ENCODE measurements around the gene TUT4.
A peak's percentile ranks its signal among the peaks of the same experiment; 100 is the strongest.

Gene TUT4

GRCh38 chr1:52424231-52424636 lies 128.7 kb downstream of the TUT4 start:
- no peak overlapping the region for H3K4me3 ChIP-seq (replicated peaks; ENCODE audit: low read depth, low read length)
- DNase-seq (ENCODE audit: low read depth): peak; percentile 16
- TF ChIP-seq, protein P1, sequence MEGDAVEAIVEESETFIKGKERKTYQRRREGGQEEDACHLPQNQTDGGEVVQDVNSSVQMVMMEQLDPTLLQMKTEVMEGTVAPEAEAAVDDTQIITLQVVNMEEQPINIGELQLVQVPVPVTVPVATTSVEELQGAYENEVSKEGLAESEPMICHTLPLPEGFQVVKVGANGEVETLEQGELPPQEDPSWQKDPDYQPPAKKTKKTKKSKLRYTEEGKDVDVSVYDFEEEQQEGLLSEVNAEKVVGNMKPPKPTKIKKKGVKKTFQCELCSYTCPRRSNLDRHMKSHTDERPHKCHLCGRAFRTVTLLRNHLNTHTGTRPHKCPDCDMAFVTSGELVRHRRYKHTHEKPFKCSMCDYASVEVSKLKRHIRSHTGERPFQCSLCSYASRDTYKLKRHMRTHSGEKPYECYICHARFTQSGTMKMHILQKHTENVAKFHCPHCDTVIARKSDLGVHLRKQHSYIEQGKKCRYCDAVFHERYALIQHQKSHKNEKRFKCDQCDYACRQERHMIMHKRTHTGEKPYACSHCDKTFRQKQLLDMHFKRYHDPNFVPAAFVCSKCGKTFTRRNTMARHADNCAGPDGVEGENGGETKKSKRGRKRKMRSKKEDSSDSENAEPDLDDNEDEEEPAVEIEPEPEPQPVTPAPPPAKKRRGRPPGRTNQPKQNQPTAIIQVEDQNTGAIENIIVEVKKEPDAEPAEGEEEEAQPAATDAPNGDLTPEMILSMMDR (IDR thresholded peaks at IDR 0.05; ENCODE audit: low read length, missing control alignments): no peak

DNA sequence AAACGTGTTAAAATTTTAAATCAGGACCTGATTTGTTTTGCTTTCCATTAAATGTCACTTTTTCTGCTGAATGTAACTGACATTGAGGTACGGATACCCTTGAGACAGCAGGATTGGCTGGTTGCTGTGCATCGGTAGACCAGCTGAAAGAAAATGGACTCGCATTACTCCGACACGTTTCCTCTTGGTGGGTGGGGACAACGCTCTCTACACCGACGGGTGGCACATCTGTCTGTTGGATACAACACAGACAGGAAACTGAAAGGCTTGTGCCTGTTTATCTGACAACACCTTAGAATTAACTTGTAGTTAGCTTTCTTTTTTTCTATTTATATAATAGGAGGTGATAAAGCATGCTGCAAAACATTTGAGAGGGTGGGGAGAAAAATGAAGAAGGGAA lies 129.1 kb downstream of the TUT4 start:
- TF ChIP-seq, protein P1 (IDR thresholded peaks at IDR 0.05; ENCODE audit: low read length, missing control alignments): no peak
- DNase-seq (ENCODE audit: low read depth): no peak
- no peak overlapping the region for H3K4me3 ChIP-seq (replicated peaks; ENCODE audit: low read depth, low read length)

GRCh38 chr1:52423055-52423454 lies 129.8 kb downstream of the TUT4 start:
- no peak overlapping the region for H3K4me3 ChIP-seq (replicated peaks; ENCODE audit: low read depth, low read length)
- DNase-seq (ENCODE audit: low read depth): no peak
- TF ChIP-seq, protein P1 (IDR thresholded peaks at IDR 0.05; ENCODE audit: low read length, missing control alignments): no peak

- DNase-seq (ENCODE audit: low read depth): no peak
- no peak overlapping the region for H3K4me3 ChIP-seq (replicated peaks; ENCODE audit: low read depth, low read length)
- TF ChIP-seq, protein P1 (IDR thresholded peaks at IDR 0.05; ENCODE audit: low read length, missing control alignments): no peak
Measured at GRCh38 chr1:52420713-52421112, 132.2 kb downstream of the TUT4 start.

GRCh38 chr1:52416811-52417210 lies 136.1 kb downstream of the TUT4 start:
- no peak for DNase-seq (ENCODE audit: low read depth)
- TF ChIP-seq, protein P1 (IDR thresholded peaks at IDR 0.05; ENCODE audit: low read length, missing control alignments): no peak
- no peak overlapping the region for H3K4me3 ChIP-seq (replicated peaks; ENCODE audit: low read depth, low read length)

DNA sequence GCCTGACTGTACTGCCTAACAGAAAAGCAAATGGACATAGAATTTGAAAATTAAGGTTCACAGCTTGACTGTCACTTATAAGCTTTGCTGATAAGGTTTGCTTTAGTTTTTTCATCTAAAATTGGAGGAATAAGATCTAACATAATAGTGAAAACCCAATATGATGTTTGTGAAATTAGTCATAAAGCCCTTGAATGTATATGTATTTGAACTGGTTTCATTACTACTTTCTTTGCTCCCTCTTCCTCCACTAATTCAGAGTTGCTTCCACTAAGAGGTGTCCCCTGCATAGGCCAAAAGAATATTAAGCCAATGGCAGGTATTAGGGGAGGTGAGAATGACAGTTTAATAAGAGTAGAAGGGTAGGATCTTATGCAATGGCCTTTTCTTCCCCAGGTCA lies 137.9 kb downstream of the TUT4 start:
- H3K4me3 ChIP-seq (replicated peaks; ENCODE audit: low read depth, low read length): no peak overlapping the region
- TF ChIP-seq, protein P1 (IDR thresholded peaks at IDR 0.05; ENCODE audit: low read length, missing control alignments): no peak
- no peak for DNase-seq (ENCODE audit: low read depth)

DNA sequence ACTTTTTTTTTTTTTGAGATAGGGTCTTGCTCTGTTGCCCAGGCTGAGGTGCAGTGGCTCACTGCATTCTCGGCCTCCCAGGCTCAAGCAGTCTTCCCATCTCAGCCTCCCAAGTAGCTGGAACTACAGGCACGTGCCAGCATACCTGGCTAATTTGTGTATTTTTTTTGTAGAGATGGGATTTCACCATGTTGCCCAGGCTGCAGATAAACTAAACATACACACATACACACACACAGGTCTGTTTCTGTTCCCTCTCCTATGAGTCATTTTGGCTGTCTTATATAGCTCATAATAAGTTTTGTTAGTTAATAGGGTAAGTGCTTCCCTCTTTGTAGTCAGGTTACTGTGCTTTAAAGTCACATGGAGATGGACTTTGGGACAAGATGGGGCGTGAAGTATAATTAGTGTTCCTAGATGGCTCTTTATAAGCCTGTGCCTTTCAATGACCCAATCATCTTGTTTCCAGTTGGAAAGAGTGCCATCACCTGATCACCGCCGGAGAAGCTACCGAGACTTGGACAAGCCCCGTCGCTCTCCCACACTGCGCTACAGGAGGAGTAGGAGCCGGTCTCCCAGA lies 139.4 kb downstream of the TUT4 start:
- DNase-seq (ENCODE audit: low read depth): no peak

More for the DNA sequence above, 139.4 kb downstream of the TUT4 start:
- TF ChIP-seq, protein P1 (IDR thresholded peaks at IDR 0.05; ENCODE audit: low read length, missing control alignments): no peak
- H3K4me3 ChIP-seq (replicated peaks; ENCODE audit: low read depth, low read length): no peak overlapping the region

Measured in fibroblast of pulmonary artery (primary cell).